CD1c-positive myeloid dendritic cell (primary cell): Measurements from ENCODE around the gene ABCA13.

Experiments used
- DNase-seq: peaks from one replicate; pipeline ENCODE4 v3.0.0-alpha.2; 2016; ENCODE audit errors: extremely low spot score

ABCA13 gene

GRCh38 chr7:48429117-48429516 is 257.9 kb downstream of the ABCA13 start:
- DNase-seq, result no peak

DNA sequence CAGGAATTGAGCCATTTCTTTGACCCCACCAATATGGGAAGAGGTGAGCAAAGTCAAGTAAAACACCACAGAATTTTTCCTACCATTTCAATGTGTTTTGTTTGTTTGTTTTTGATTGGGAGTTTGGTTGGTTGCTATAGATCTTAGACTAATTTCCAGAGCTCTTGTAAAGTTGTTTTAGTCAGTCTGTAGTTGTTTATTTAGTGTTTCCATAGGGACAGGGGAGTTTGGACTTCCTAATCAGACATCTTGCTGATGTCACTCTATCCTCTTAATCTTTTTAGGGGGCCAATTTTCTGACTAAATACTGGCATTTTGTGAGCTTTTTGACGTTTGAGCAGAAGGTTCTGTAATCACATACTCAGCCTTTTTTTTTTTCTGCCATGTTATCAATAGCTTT is 266.9 kb downstream of the ABCA13 start:
- no peak for DNase-seq

DNA sequence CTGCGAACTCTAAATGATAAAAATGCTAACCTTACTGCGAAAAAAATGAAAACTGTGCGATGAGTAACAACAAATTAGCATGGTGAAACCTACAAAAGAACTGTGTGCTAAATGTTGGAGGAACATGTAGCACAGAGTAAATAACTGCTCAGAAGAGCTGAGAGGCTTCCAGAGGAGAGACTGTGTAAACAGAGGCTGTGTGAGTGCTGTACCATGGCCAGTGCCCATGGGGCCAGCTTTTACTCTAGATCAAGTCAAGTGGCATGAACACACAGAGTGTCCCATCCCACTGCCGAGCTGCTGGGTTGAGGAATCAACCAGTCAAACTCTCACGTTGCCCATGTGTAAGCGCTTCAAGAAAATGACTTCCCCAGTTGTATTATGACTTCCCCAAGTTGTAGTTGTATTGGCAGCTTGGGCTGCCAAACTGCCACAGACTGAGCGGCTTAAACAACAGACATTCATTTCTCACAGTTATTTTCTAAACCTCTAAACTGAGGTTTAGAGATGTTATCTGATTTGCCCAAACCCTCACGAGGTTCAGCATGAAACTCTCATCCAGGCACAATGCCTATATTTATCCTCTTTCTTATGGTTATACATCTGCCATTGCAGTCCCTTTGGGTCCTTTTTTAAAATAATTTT is 270.7 kb downstream of the ABCA13 start:
- no peak for DNase-seq

DNA sequence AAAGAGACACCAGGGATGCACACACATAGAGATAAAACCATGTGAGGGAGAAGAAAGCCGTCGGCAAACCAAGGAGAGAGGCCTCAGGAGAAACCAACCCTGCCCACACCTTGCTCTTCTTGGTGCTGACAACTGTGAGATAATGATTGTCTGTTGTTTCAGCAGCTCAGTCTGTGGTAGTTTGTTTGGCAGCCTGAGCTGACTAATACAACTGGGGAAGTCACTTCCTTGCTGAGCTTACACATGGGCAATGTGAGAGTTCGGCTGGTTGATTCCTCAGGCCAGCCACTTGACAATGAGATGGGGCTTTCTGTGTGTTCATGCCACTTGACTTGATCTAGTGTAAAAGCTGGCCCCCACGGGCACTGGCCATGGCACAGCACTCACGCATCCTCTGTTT is 271.8 kb downstream of the ABCA13 start:
- DNase-seq, result no peak

GRCh38 chr7:48446721-48447120 is 275.5 kb downstream of the ABCA13 start:
- DNase-seq, result no peak

GRCh38 chr7:48452218-48452617 is 281.0 kb downstream of the ABCA13 start:
- DNase-seq, result no peak

DNA sequence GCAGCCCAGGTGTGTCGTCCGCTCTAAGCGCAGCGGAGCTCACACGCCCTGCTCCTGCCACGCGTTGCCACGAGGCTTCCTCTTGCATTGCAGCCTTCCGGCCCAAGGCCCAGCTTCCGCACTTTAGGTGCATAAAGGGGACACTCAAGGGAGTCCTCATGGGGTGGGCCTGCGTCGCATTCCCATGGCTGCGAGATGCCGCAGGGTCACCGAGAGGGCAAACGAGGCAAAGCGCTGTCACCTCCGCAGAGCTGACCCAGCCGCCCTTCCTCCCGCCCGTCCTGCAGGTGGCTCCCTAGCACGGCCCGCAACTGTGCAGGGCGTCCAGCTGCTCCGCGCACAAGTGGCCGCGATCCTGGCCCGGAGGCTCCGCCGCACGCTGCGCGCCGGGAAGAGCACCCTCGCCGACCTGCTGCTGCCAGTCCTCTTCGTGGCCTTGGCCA is 283.5 kb downstream of the ABCA13 start:
- DNase-seq, result no peak

GRCh38 chr7:48455363-48455762 is 284.1 kb downstream of the ABCA13 start:
- no peak for DNase-seq

DNA sequence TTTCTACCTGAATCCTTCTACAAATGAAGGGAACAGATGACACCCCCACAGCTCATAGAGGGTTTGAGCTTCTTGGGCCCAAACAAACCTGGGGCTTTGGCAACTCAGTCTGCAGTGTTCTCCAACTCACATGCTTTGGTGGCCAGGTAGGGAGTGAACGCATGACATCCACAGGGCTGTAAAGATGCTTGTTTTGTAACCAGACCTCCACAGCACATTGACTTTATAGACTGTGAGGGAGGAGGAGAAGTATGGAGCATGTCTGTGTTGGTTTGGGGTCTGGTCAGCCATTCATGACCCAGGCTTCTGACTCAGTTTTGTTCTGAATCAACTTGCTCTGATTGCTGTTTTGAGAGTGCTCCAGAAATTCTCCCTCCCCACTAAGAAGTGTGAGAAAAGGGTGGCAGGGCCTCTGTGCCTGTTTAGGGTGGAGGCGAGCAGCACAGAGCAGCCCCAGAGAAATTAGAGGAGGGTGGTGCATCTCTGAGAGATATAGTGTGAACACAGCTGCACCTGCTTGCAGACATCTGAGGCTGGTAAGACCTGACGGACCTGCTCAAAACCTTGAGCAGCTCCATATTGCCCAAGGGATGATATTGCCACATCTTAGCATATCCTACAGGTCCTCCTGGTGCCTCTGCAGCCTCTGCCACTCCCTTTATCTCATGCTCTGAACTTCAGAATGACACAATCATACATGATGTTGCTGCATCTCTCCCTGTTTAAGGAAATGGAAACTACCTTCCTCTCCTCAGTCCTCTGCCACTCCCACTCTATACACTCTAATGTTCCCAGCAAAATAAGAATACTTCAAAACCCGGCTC is 287.7 kb downstream of the ABCA13 start:
- no peak for DNase-seq

DNA sequence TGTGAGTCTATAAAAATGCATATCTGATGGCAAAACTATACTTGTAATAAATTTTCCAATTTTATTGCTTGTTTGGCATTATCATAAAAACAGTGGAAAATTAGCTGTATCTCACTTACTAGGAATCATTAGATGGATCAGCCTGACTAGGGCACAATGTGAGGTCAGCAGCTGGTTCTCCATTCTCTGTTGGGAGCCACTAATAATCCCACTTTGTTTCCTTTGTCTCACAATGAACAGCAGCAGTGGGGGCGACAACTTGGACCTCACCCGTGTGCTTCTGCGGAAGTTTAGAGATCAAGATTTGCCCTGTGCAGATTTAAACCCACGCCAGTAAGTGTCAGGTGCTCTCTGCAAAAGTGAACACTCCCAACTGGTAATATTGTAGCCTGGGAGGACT is 295.5 kb downstream of the ABCA13 start:
- no peak for DNase-seq

GRCh38 chr7:48471196-48471595 is 299.9 kb downstream of the ABCA13 start:
- no peak for DNase-seq

GRCh38 chr7:48472640-48473039 is 301.4 kb downstream of the ABCA13 start:
- DNase-seq, result no peak

DNA sequence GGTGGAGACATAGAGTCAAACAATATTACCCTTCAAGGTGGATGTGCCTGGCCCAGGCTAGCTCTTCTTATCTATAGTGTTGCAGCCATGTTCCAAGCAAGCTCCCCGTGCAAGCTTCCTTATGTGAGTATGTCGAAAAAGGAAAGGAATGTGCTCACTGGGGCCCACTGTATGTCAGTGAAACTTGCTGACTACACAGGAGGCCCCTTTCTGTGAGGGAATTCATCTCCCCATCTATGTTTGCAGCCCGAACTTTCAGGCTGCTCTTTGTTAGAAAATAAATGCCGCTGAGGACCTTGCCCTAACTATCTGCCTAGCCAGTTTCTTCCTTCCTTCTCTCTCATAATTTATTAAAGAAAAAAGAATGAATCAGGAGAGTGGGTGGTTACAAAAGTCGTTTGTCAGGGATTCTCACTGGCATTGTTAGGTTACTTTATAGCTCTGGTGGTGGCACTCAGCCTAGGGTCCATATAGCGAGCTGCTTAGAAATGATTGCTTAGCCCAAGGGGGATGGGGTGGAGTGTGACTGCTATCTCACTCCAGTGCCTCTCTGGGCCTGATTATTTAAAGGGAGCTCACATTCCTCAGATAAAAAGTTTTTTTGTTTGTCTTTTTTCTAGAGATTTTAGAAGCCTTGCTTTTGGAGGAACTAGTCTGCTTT is 302.1 kb downstream of the ABCA13 start:
- no peak for DNase-seq

DNA sequence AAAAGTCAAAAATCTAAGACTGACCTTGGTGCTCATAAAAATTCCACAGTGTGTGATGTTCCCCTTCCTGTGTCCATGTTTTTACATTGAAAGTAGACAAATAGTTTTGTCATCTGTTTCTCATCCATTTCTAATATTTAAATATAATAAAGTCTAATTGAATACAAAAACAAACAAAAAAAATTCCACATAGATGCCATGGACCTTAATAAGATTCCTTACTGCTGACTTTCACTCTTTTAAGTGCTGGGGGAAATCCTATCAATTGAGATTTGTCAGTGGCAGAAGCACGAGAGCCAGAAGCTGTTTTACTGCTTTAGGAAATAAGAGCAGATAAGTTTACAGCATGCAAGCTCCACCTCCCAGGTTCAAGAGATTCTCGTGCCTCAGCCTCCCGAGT is 310.0 kb downstream of the ABCA13 start:
- no peak for DNase-seq

DNA sequence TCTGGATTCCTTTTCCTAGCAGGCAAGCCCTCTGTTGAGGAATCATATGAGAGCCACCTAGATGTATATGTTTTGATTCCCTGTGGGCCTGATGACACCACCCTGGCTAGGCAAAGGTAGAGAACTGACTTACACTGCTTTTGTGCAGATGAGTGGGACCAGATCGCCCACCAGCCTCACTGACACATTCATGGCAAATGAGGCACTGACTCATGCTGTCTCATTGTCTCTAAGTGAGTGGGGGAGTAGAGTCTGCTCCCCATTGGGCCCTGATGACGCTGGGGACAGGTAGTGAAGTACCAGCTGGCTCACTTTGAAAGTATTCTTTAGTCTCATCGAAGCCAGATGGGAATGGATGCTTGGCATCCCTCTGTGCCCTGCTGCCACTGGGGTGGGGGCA is 326.3 kb downstream of the ABCA13 start:
- no peak for DNase-seq

- no peak for DNase-seq
Observed at GRCh38 chr7:48502021-48502420, 330.8 kb downstream of the ABCA13 start.

GRCh38 chr7:48505051-48505450 is 333.8 kb downstream of the ABCA13 start:
- no peak for DNase-seq

DNA sequence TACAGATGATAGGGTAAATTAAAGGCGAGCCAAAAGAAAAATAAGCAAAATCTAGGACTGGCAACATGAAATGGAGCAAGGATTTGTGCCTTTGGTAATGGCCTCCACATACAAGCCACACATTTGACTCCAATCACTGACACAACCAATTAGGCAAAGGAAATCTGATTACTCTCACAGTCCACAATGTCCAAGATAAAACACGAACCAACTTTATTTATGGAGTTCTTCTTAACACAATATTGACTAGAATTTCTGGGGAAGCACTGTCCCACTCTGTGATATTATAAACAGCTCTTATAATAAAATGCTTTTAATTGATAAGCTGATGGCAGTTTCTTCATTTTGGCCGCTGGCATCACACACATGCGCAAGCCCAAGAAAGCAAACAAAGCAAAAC is 334.2 kb downstream of the ABCA13 start:
- DNase-seq, result no peak

DNA sequence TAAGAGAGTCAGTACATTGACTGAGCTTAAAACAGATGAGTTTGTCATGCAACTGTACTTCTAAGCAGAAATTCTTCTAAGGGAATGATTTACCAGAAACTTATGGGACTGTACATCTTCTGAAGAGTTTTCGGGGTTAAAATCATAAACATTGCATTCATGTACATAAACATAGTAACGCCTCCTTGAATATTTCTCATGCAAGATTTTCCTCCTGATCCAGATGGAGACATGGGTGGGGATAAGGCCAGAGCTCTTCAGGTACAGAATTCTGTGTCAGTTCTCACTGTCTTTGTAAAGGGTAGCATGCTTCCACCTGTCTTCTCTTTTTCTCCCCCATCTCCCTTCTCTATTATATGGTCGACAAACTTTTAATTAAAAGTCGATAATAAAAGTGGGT is 335.3 kb downstream of the ABCA13 start:
- no peak for DNase-seq

- no peak for DNase-seq
Observed at GRCh38 chr7:48511080-48511479, 339.8 kb downstream of the ABCA13 start.

DNA sequence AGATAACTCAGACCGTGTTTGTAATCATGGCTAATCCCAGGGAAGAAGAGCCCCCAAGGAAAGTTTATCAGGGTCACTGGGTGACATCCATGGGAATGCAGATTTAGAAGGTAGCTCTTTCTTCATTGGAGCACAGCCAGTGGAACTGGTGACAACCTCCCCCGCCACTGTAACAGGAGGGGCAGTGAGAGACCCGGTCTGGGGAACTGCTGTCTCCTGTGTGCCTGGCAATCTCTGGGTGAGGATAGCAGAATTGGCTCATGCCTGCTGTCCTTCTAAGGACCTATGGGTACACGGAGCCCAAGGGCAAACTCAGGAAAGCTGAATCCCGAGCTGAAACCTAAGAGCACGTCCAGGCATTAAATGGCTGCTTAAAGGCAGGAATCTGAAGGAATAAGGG is 341.6 kb downstream of the ABCA13 start:
- no peak for DNase-seq

DNA sequence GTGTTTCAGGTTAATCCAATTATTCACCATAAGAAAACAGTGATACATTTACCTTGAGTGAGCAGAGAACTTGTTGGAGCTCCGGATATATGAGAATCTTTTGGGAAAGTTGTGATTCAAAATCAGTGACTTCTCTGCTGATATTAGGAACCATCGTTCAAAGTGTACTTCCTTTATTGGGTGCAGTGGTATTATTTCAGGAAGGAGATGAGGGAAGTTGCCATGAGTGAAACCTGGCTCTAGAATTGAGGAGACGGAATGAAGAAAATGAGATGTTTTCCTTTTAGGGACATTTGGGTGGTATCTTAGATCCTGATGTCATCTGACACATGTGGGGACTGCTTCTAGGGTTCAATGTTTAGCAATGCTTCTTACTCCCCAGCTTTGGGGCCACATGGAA is 343.9 kb downstream of the ABCA13 start:
- peak; percentile 42 for DNase-seq

DNA sequence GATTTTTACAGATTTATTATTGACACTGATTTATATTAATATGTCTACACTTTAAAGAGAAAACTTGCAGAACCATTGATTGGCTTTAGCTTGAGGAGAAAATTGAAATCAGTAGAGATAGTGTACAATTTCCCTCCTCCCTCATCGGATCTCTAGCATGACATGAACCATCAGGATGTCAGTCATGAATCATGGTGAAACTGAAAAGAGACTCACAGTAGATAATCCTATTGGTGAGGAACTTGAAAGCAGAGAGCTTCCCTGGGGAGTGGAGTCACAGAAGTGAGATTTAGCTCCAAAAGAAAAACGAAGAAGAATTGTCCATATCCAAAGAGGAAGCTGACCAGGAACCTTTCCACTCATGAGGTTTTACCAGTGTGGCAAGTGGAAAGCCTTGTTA is 346.8 kb downstream of the ABCA13 start:
- no peak for DNase-seq
